SK-N-SH (cell line): ENCODE results near the gene CCDC80. TPM values are rescaled to one million over a fixed set of nuclear protein-coding genes. Genes with fewer than 3 reads are reported as not detected.

ENCODE experiments used
- CTCF ChIA-PET: fragments of 300-600, 350-600 bp; formaldehyde crosslinking; extraction: SDS; loops from one replicate; lab custom pipeline; 2021; lab: Yijun Ruan, JAX
- POLR2A ChIA-PET: fragments of 350-600 bp; sonication (Branson Sonifier 250); formaldehyde crosslinking; extraction: SDS; loops from one replicate; lab custom pipeline; 2020; ENCODE audit warnings: antibody characterized with exemption, inconsistent platforms; lab: Yijun Ruan, JAX
- DNase-seq: peaks from one replicate; pipeline ENCODE4 v3.0.0; 2012
- H2AFZ ChIP-seq: fragments of 200-600 bp; sonication (generic); 2 replicates; pipeline ENCODE4 v1.8.1; 2016; ENCODE audit warnings: antibody characterized with exemption, mild to moderate bottlenecking, low read depth
- H3F3A ChIP-seq: fragments of 200-600 bp; sonication (generic); replicated peaks from 2 replicates; pipeline ENCODE3; 2016; ENCODE audit warnings: antibody characterized with exemption, mild to moderate bottlenecking; ENCODE audit not compliant: insufficient read depth
- H3K27ac ChIP-seq, 2 experiments: fragments of 200-500 bp in 1 of 2; fragments of 200-600 bp in 1 of 2; sonication (Bioruptor generic) in 1 of 2; sonication (generic), shearing (Covaris generic) in 1 of 2; 2 replicates each; pipeline versions ENCODE4 v1.5.1 to v1.6.1; 2014 to 2016; ENCODE audit warnings: low read depth in 2 of 2, inconsistent platforms in 1 of 2, low read length in 1 of 2, mild to moderate bottlenecking in 1 of 2, mixed read lengths in 1 of 2
- H3K27me3 ChIP-seq: fragments of 200-600 bp; sonication (generic), shearing (Covaris generic); 2 replicates; pipeline ENCODE4 v1.6.1; 2016; ENCODE audit warnings: mixed run types; ENCODE audit not compliant: insufficient read depth
- H3K36me3 ChIP-seq, 2 experiments: fragments of 200-500 bp in 1 of 2; fragments of 200-600 bp in 1 of 2; sonication (Bioruptor generic) in 1 of 2; sonication (generic) in 1 of 2; replicated peaks in 1 of 2; 2 replicates each; pipeline versions ENCODE3 to v1.5.1; 2014 to 2016; ENCODE audit warnings: low read length in 1 of 2, mild to moderate bottlenecking in 1 of 2; ENCODE audit not compliant: insufficient read depth in 2 of 2, control insufficient read depth in 1 of 2
- H3K4me1 ChIP-seq, 2 experiments: fragments of 200-500 bp in 1 of 2; fragments of 200-600 bp in 1 of 2; sonication (Bioruptor generic) in 1 of 2; sonication (generic), shearing (Covaris generic) in 1 of 2; 2 replicates each; pipeline versions ENCODE4 v1.5.1 to v1.6.1; 2014 to 2016; ENCODE audit warnings: low read depth in 1 of 2, low read length in 1 of 2, mixed run types in 1 of 2; ENCODE audit not compliant: insufficient read depth in 2 of 2, control insufficient read depth in 1 of 2
- H3K4me2 ChIP-seq: fragments of 200-600 bp; sonication (generic), shearing (Covaris generic); 2 replicates; pipeline ENCODE4 v1.6.1; 2017; ENCODE audit warnings: mixed run types
- H3K4me3 ChIP-seq, 2 experiments: fragments of 200-500 bp in 1 of 2; fragments of 200-600 bp in 1 of 2; sonication (Bioruptor generic) in 1 of 2; sonication (generic), shearing (Covaris generic) in 1 of 2; 2 replicates each; pipeline versions ENCODE4 v1.5.1 to v1.8.1; 2014 to 2016; ENCODE audit warnings: low read depth in 2 of 2, inconsistent platforms in 1 of 2, low read length in 1 of 2, mild to moderate bottlenecking in 1 of 2, mixed read lengths in 1 of 2, moderate library complexity in 1 of 2
- H3K79me2 ChIP-seq: fragments of 200-600 bp; sonication (generic); 2 replicates; pipeline ENCODE4 v1.8.1; 2017; ENCODE audit warnings: mild to moderate bottlenecking; ENCODE audit not compliant: insufficient read depth
- H3K9ac ChIP-seq: fragments of 200-600 bp; sonication (generic); 2 replicates; pipeline ENCODE4 v1.6.1; 2017; ENCODE audit warnings: mixed run types
- H3K9me2 ChIP-seq: fragments of 200-600 bp; sonication (generic); 2 replicates; pipeline ENCODE4 v1.6.1; 2017; ENCODE audit warnings: mixed run types
- H3K9me3 ChIP-seq: fragments of 200-600 bp; sonication (generic); 2 replicates; pipeline ENCODE4 v1.6.1; 2017; ENCODE audit warnings: mixed run types, mild to moderate bottlenecking, moderate library complexity
- H4K20me1 ChIP-seq: fragments of 200-600 bp; sonication (generic); 2 replicates; pipeline ENCODE4 v1.6.1; 2017; ENCODE audit warnings: mild to moderate bottlenecking, mixed run types; ENCODE audit not compliant: insufficient read depth
- EP300 ChIP-seq, 2 experiments: IDR thresholded peaks; 2 replicates each; pipeline versions ENCODE4 v1.4.0 to v1.6.1; 2012; ENCODE audit warnings: borderline replicate concordance in 1 of 2, low read depth in 1 of 2, low read length in 1 of 2
- EZH2phosphoT487 ChIP-seq: fragments of 200-600 bp; sonication (generic); IDR thresholded peaks from 2 replicates; pipeline ENCODE4 v1.6.1; 2017; ENCODE audit warnings: low read depth, mixed run types, mild to moderate bottlenecking, antibody characterized with exemption, moderate library complexity, borderline replicate concordance
- FOSL2 ChIP-seq: IDR thresholded peaks from 2 replicates; pipeline ENCODE4 v1.4.0; 2012; ENCODE audit warnings: low read depth, mild to moderate bottlenecking, moderate library complexity, borderline replicate concordance
- FOXJ3 ChIP-seq: sonication (generic); formaldehyde crosslinking; IDR thresholded peaks from 2 replicates; pipeline ENCODE4 v1.5.1; 2020; ENCODE audit warnings: mild to moderate bottlenecking, missing genetic modification reagents
- FOXM1 ChIP-seq: IDR thresholded peaks from 2 replicates; pipeline ENCODE4 v1.4.0; 2012; ENCODE audit warnings: low read depth, mild to moderate bottlenecking
- JUND ChIP-seq: IDR thresholded peaks from 2 replicates; pipeline ENCODE4 v1.4.0; 2012
- MAX ChIP-seq: IDR thresholded peaks from 2 replicates; pipeline ENCODE4 v1.4.0; 2012; ENCODE audit warnings: low read depth
- MEF2A ChIP-seq: IDR thresholded peaks from 2 replicates; pipeline ENCODE4 v1.4.0; 2012; ENCODE audit warnings: low read depth, borderline replicate concordance
- NFIC ChIP-seq: IDR thresholded peaks from 2 replicates; pipeline ENCODE4 v1.4.0; 2012; ENCODE audit warnings: borderline replicate concordance
- REST ChIP-seq: IDR thresholded peaks from 2 replicates; pipeline ENCODE4 v1.6.1; 2012; ENCODE audit warnings: mild to moderate bottlenecking, low read depth, low read length, moderate library complexity
- RXRA ChIP-seq: IDR thresholded peaks from 2 replicates; pipeline ENCODE4 v1.4.0; 2012; ENCODE audit warnings: low read depth, mild to moderate bottlenecking, borderline replicate concordance
- TCF12 ChIP-seq: IDR thresholded peaks from 2 replicates; pipeline ENCODE4 v1.4.0; 2012
- USF2 ChIP-seq: fragments of 150-350 bp; IDR thresholded peaks from 2 replicates; pipeline ENCODE4 v1.6.1; 2017; ENCODE audit warnings: antibody characterized with exemption, low read length, low read depth, borderline replicate concordance
- WGBS: methylation state at CpG from one replicate; pipeline ENCODE4 v1.1.6; 2017; ENCODE audit warnings: low lambda C conversion rate; 5-methylcytosine and 5-hydroxymethylcytosine counted together
- polyA plus RNA-seq, 3 experiments: library from polyadenylated mRNA; depleted of rRNA; stranded (reverse); fragments of >200 nt; gene quantifications; 2 replicates each; pipeline ENCODE4 v1.2.3, GENCODE V29; 2012

CCDC80 gene
- polyA plus RNA-seq, 1 of the 3 experiments (the other 2 are of a cell fraction) = 83.4 TPM

GRCh38 chr3:112606098-112606497 lies 34.8 kb downstream of the CCDC80 start:
- Histone ChIP-seq H3K79me2 (no peaks in the 10 kb centered on the region), H3F3A (peaks cover 45% of the 10 kb centered on the region), H3K9me3 (no peaks in the 10 kb centered on the region), H4K20me1 (no peaks in the 10 kb centered on the region), H3K4me3 (no peak overlapping the region), H3K27ac (peak overlapping the region in 1 of 2 experiments; percentile 96; a peak in 2 of 4 replicates), H3K9ac (peak overlapping the region; percentile 34; the same call in 1 of the 2 replicates), H3K4me1 (peaks cover 4 to 5% of the 10 kb centered on the region in 2 experiments; a peak in 3 of 4 replicates), H3K27me3 (no peaks in the 10 kb centered on the region), H3K9me2 (no peaks in the 10 kb centered on the region), H2AFZ (no peak overlapping the region), H3K4me2 (no peak overlapping the region), H3K36me3 (peaks cover 40 to 65% of the 10 kb centered on the region in 2 experiments)
- TF ChIP-seq FOXJ3 (CRISPR knock-in tag) (no peak), MEF2A (no peak), EZH2phosphoT487 (no peak)
- 92% methylated on average over 2 of the region's 2 CpGs for WGBS
- CTCF ChIA-PET = interaction anchor here (1.1 kb wide), 1 partner anchor 34 kb away, joined by 3 read pairs; no protein-coding TSS in a partner anchor
- POLR2A ChIA-PET = no interaction called here
- no peak for DNase-seq

- H3K79me2 ChIP-seq = no peaks in the 10 kb centered on the region
- H3K36me3 ChIP-seq = peaks cover 40 to 66% of the 10 kb centered on the region in 2 experiments
- H3K27ac ChIP-seq = peak overlapping the region; percentile 26 to 96; a peak in 3 of 4 replicates
- H3K4me2 ChIP-seq = peak overlapping the region; percentile 41; the same call in 1 of the 2 replicates
- no peak overlapping the region for H2AFZ ChIP-seq
- no peak overlapping the region for H3K4me3 ChIP-seq
- no peaks in the 10 kb centered on the region for H3K9me2 ChIP-seq
- peak overlapping the region; percentile 73 for H3K9ac ChIP-seq
- no peaks in the 10 kb centered on the region for H4K20me1 ChIP-seq
- TF ChIP-seq MAX (peak; percentile 81), TCF12 (peak; percentile 29; the same call in 1 of the 2 replicates), JUND (0 out of 2 replicates have a peak, but pooled peaks have one; percentile 28), MEF2A (no peak), FOSL2 (peak; percentile 41; the same call in 1 of the 2 replicates)
- CTCF ChIA-PET = interaction anchor here (2.0 kb wide), 1 partner anchor 23 kb away, joined by 8 read pairs; no protein-coding TSS in a partner anchor
- H3K4me1 ChIP-seq = peaks cover 4 to 5% of the 10 kb centered on the region in 2 experiments; a peak in 3 of 4 replicates
- H3K9me3 ChIP-seq = no peaks in the 10 kb centered on the region
- peaks cover 45% of the 10 kb centered on the region for H3F3A ChIP-seq
- DNase-seq = peak; percentile 16
- no peaks in the 10 kb centered on the region for H3K27me3 ChIP-seq
- POLR2A ChIA-PET = no interaction called here
- 45% methylated on average over 9 of the region's 9 CpGs for WGBS
Measured at GRCh38 chr3:112605285-112605684, 35.7 kb downstream of the CCDC80 start.

GRCh38 chr3:112604536-112604935 lies 36.4 kb downstream of the CCDC80 start:
- Histone ChIP-seq H3K9ac (peak overlapping the region; percentile 73), H3K4me1 (peaks cover 4 to 5% of the 10 kb centered on the region in 2 experiments; a peak in 3 of 4 replicates), H3K9me3 (no peaks in the 10 kb centered on the region), H3K9me2 (no peaks in the 10 kb centered on the region), H3K4me2 (peak overlapping the region; percentile 41; the same call in 1 of the 2 replicates), H3K79me2 (no peaks in the 10 kb centered on the region), H3K4me3 (no peak overlapping the region; a peak in 1 of 4 replicates), H3K36me3 (peaks cover 33 to 63% of the 10 kb centered on the region in 2 experiments), H3K27me3 (no peaks in the 10 kb centered on the region), H3K27ac (peak overlapping the region; percentile 26 to 96; a peak in 3 of 4 replicates), H3F3A (peaks cover 45% of the 10 kb centered on the region), H2AFZ (no peak overlapping the region), H4K20me1 (no peaks in the 10 kb centered on the region)
- peak; percentile 14 for DNase-seq
- 18% methylated on average over 4 of the region's 4 CpGs for WGBS
- ChIA-PET CTCF (interaction anchor here (2.0 kb wide), 1 partner anchor 22 kb away, joined by 8 read pairs; no protein-coding TSS in a partner anchor), POLR2A (no interaction called here)
- TF ChIP-seq EP300 (IDR thresholded peaks at IDR 0.05; ENCODE audit: borderline replicate concordance in 1 of 2, low read depth in 1 of 2, low read length in 1 of 2) (peak in 1 of 2 experiments; percentile 44; a peak in 1 of 4 replicates), FOSL2 (0 out of 2 replicates have a peak, but pooled peaks have one; percentile 2), TCF12 (peak; percentile 71), FOXJ3 (CRISPR knock-in tag) (no peak), FOXM1 (no peak), USF2 (no peak), RXRA (peak; percentile 63; the same call in 1 of the 2 replicates), MEF2A (peak; percentile 62; the same call in 1 of the 2 replicates), NFIC (peak; percentile 63), REST (0 out of 2 replicates have a peak, but pooled peaks have one; percentile 15)
